DMS 273 (cell line): ENCODE measurements around the gene SHISA8.
"Not testable (repeated sequence)": the region's sequence is repeated elsewhere in the genome, so short reads cannot be mapped to it uniquely, and the experiment has no call there.

Experiments
- DNase-seq: peaks from one replicate; lab custom pipeline; 2025; ENCODE audit not compliant: unreplicated experiment; lab: John Stamatoyannopoulos, UW

SHISA8 gene

DNA sequence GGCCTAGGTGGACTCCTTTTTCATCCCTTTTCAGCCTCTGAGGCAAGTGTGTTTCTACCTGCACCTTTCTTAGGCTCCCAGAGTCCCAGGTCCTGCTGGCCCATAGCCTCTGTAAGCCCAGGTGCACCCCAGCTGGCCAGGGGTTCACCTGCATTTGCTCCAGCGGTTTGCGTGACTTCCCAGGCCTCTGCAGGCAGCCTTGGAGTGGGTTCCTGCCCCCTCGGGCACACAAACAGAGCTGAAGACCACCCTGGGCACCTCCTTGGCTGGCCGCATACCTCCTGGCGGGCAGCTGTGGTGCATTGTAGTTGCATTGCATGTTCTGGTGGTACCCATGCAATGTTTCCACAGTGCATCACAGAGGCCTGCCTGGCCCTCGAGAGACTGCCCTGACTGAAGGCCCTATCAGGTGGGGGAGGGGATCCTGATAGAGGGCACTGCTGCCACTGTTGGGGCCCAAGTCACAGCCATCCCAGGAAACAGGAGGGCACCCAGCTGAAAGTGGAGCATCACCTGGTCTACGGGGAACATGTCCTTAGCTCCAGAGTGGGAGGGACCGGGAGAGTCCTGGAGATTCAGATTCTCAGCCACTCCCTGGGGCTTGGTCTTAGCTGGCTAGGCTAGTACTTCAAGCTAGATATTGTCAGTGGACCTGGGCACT is 14.1 kb downstream of the SHISA8 start:
- no peak for DNase-seq

DNA sequence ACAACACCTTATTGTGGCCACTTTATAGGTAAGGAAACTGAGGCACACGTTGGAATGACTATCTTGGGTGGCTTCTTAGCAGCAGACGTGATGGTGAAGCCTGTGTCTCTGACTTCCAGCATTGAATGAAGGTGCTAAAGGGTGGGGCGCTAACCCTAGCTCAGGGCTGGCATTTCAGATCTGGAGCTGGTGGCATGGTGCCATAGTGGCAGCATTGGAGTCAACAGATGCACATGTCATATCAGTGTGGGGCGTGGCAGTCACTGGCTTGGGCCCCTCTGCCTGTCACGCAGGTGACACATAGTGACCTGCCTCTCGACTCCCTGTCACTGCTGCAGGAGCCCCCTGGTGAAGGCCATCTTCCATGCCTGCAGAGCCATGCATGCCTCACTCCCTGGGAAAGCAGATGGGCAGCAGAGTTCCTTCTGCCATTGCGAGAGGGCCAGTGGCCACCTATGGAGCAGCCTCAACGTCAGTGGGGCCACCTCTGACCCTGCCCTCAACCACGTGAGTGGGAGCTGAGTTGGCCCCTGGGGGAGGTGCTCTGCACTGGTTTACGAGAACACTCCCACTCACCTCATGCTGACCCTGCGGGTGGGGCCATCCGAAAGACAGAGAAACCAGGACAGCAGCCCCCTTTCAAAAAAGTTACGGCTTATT is 14.8 kb downstream of the SHISA8 start:
- no peak for DNase-seq

DNA sequence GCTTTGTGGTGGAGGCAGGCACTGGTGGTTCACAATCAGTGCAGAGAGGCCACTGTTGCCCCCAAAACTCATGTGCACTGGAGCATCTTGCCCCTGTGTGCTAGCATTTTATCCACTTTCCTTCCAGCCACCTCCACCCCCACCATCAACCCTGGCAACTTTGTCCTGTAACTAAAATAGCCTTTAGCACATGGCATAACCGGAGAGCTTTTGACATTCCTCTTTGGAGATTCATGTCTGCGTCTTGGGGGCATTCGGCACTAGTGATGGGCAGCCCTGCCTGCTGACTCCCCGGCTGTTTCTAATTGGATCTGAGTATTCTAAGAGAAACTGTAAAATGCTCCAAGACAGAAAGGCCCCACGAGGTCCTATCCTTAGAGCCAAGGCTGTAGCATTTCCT is 15.8 kb downstream of the SHISA8 start:
- no peak for DNase-seq

DNA sequence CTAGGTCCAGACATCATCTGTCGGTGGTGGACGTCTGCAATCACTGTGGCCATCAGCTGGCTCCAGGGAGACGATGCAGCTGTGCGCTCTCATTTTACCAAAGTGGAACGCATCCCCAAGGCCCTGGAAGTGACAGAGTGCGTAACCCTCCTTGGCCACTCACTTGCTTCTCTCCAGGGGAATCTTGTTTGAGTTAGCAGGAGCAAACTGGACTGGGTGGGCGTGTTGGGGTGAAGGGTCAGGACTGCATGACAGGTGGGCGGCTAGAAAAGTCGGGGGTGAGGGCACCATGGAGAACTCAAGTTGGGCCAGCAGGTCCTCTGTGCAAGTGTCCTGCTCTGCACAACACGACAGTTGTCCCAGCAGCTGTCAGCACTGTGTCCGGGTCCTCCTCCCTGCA is 16.2 kb downstream of the SHISA8 start:
- no peak for DNase-seq

DNA sequence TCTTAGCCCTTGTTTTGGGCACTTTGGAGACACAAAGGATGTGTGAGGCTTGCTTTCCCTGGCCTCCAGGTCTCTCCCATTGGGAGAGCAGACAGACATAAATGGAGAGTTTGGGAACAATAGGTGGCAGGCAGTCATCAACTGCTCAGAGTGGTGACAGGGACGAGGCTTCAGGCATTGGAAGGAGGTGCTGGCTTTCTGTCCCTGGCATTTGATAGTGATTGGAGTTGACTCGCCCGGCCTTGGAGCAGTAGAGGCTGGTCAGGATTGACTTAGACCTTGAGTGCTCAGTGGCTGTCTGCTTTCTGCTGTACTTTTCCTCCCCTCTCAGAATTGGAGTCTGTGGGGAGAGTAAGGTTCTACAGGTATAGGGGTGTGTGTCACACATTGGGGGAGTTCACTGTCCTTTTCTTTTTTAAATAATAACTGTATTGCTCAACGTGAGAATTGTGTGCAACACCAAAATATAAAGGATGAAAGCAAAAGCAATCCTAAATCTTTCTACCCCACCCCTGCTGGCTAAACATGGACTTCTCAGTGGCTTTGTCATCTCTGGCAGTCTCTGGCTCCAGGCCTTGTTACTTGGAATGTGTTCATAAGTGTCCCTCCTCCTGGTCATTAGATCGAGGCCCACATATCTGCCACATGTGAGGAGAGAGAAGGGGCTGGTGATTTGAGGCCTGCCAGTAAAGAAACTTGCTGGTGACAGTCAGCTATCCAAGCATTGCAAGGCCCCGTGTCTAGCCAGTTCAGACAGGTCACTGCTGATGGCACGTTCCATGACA is 21.1 kb downstream of the SHISA8 start:
- DNase-seq: no peak

DNA sequence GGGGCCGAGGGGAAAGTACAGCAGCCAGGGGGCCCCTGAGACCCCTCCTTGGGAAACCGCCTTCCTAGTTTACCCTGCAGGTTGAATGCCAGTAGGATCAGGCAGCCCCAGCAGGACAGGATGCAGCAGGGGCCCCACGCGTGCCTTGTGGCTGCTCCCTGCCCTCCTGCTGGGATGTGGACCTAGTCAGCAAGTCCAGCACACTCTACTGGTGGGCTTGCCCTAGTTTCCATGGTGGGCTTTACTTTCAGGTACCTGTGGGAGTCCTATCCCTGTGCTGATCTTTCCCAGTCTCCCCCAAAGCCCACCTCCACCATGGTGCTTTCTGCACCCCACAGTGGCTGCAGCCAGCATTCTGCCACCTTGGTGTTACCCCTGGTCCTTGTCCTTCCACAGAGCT is 22.2 kb downstream of the SHISA8 start:
- no peak for DNase-seq

DNA sequence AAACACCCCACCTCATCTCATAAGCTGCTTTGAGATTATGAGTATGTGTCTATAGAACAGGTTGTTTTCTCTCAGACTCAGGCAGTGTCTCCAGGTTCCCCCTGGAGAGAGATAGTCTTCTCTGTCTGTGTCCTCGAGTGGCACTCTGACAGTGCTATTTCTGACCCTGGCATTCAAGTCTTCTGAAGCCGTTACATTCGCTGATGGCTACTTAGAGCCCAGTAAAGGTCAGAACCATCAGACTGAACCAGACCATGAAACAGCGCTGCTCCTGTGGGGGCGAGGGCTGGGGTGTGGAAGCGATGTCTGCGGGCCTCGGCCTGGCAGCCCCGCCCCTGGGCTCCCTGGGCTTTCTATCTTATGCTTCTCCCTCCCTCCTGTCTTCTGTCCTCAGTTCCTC is 23.5 kb downstream of the SHISA8 start:
- DNase-seq: no peak

DNA sequence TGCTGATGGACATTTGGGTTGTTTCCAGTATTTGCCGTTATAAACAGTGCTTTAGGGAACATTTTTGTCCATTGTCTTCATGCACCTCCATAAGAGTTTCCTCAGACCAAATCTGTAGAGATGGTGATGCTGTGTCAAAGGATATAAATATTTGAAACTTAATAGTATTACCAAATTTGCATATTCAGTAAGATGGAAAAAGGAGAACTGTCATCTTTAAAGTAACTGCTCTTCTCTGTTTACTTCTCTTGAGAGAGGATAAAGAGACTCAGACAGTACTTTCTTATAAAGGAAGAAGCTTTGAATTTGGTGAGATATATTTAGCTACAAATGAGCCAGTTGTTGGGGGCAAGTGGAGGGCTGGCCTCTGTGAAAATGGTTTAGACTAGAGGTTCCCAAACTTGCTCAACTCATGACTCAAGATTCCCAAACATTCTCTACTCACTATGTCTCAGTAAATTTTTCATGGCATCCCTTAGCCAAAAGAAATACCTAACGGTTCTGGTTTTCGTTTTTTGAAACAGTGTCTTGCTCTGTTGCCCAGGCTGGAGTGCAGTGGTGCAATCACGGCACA is 26.2 kb downstream of the SHISA8 start:
- no peak for DNase-seq

DNA sequence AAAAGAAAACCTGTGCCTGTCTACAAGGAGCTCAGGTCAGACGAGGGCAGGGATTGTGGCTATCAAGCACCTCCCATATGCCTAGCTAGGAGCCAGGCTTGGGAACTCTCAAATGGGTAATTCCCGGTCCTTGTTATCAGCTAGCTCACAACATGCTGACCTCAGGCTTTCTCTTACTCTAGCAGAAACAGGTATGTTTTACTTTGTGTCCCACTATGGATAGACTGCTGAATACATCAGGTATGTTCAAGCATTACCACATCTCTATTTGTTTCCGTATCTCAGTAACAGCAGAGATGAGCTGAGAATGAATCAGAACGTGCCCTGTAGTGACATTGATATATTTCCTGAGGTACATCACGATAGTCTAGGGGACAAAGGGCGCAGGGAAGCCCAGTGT is 29.4 kb downstream of the SHISA8 start:
- DNase-seq: no peak

DNA sequence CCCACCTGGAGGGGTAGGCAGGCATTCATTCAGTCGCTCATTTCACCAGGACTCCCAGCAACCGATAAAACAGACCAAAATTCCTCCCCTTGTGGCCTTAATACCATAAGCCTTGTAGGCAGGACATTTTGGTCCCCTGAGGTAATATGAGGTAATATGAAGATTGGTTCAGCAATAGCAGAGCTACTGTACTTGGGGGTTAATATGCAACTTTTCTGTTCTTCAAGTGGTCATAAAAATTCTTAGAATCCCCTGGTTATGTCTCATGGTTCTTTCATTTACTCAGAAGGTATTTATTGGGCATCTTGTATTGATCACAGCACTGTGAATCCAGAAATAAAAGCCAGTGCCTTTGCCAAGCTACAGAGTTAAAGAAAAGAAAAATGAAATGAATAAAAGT is 29.8 kb downstream of the SHISA8 start:
- DNase-seq: no peak

DNA sequence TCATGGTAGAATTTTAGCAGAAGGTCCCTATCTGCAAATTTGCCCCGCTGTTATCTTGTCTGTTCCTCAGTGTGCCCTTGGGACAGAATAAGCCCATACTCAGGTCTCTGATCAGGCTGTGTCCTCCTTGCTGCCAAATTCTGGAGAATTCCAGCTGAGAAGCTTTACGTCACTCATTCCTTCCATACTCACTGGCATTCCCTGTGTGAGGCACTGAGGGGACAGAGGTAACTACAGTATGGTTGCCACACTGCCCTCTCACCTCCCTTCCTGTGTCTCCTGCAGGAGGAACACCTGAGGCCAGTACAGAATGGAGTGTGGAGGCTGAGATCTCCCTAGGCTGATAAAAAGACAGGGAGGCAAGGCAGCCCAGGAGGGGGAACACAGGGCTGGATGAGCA is 31.5 kb downstream of the SHISA8 start:
- DNase-seq: no peak

DNA sequence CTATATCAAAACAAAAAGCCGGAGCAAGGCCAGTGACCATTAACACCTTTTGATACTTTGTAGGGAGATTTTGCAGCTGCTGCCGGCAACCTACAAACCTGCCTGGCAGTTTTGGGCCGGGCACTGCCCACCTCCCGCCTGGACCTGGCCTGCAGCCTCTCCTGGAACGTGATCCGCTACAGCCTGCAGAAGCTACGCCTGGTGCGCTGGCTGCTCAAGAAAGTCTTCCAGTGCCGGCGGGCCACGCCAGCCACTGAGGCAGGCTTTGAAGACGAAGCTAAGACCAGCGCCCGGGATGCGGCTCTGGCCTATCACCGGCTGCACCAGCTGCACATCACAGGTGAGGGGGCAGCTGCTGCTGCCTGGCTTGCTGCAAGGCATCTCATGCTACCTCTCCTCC is 34.2 kb downstream of the SHISA8 start:
- DNase-seq: no peak

DNA sequence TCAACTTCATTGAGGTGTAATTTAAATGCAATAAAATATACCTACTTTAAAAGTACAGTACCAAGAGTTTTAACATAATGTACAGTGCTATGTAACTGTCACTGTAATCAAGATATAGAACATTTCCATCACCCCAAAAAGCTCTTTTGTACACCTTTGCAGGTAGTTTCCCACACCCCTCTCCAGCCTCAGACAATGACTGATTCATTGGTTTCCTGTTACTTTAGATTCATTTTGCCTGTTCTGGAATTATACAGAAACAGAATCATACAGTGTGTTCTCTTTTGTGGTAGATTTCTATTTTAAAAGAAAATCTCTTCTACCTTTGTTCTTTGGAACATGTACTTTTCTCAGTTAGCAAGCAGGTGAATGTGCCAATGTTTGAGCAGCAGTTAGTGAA is 38.2 kb downstream of the SHISA8 start:
- no peak for DNase-seq

DNA sequence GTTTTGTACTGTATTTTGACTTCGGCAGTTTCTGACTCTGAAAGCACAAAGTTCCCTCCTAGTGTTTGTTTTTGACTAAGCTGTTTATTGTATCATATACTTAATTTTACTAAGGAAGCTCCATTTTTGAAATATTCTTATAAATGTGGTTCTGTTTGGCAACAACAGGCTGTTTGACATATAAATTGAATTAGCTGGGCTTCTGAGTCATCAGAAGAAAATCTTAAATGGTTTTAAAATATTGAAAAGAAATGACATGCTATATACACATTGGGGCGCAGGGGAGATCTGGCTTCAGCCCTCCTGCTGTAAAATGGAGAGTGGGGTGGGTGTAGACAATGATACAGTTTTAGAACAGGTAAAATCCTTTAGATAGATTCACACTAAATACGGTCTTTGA is 38.6 kb downstream of the SHISA8 start:
- no peak for DNase-seq

DNA sequence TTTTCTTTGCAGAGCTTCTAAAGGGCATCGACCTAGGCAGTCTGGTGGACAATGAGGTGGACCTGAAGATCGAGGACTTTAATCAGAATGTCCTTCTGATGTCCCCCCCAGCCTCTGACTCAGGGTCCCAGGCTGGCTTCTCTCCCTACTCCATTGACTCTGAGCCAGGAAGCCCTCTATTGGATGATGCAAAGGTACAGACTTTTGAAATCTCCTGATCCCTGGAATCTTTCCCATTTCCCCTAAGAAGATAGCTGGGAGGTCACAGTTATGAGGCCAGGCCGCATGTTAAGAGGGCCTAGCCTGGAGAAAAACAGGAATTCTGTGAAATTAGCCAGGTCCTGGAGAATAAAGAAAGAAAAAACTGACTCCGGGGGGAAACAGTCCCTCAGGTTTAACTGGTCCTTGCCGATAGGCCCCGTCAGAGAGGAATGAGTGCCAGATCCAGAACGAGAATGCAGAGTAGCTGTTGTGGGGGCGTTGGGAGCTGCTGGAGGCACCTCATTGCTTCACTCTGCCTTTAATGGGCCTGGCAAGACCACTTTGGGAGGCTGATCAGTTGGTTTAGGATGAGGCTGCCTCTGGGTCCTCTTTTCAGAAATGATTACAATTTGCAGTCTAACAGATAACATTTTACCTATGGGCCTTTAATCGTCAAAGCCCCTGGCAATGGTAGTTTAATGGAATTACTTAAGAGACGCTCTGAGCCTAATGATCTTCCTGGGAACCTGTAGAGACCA is 39.2 kb downstream of the SHISA8 start:
- no peak for DNase-seq

DNA sequence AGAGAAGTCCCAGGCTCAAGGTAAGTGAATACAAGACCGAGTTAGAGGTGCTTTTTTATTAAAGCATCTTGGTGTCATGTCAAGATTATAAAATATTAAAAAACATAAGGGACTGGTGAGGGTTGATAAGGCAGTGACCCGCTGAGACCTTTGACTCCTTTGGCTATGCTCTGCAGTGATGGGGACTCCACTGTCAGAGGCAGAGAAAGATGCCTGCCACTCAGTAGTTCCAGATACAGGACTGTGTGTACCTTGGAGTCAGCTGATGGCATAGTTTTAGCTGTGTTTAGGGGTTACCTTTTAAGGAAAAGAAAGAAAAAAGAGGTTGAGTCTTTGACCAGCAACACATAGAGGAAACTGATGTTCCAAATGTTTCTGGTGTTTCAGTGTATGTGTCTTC is 40.8 kb downstream of the SHISA8 start:
- DNase-seq: no peak

DNA sequence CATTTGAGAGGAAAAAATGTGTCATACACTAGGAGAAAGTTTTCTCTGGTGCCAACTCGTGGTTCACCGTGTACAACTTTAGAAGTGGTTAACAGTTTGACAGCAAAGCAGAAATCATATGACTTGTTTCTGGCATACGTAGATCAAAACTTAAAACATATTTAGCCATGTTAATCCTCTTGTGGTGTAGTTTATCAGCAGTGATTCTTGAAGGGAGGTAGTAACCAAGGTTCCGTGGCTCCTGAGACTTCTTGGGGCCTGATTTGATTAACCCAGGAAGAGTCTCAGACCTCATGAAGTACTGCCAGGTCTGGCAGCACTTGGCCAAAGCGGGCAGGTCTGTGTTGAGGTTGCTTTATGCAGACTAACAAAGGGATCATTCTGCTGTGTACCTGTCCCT is 41.5 kb downstream of the SHISA8 start:
- no peak for DNase-seq

DNA sequence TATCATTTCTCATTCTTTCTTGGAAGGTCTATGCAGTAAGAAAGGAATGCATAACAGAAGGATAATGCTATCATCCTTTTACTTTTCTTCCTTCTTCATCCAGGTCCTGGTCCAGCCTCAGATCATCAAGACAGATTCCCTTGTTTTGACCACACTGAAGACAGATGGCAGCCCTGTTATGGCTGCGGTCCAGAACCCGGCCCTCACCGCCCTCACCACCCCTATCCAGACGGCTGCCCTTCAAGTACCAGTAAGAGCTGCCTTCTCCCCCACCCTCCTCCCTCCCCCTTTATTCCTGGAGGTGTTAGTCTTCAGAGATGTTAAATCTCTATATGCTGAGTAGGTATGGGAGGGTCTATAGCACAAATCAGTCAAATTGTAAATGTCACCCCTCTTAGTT is 44.1 kb downstream of the SHISA8 start:
- DNase-seq: peak; percentile 81

DNA sequence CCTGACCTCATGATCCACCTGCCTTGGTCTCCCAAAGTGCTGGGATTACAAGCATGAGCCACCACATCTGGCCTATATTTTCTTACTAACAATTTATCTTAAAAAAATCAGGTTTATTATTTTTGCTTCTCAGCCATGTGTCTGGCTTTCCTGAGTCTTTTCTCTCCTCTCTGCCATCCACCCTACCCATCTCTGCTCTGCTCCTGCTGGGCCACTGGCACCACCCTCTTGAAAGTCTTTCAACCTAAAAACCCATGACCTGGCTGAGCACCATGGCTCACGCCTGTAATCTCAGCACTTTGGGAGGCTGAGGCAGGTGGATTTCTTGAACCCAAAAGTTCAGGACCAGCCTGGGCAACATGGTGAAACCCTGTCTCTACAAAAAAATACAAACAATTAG is 44.8 kb downstream of the SHISA8 start:
- not testable (repeated sequence) for DNase-seq

DNA sequence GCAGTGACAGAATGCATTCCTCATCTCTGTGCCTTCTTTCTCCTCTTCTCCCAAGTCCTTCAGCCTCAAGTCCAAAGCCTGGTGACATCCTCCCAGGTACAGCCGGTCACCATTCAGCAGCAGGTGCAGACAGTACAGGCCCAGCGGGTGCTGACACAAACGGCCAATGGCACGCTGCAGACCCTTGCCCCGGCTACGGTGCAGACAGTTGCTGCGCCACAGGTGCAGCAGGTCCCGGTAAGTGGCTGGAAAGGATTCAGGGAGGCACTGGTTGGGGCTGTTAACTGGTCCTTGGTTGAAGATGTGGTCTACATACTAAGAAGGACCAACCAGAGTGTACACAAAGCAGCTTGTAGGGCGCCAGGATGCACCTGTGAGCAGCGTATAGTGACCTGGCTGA is 46.3 kb downstream of the SHISA8 start:
- no peak for DNase-seq

DNA sequence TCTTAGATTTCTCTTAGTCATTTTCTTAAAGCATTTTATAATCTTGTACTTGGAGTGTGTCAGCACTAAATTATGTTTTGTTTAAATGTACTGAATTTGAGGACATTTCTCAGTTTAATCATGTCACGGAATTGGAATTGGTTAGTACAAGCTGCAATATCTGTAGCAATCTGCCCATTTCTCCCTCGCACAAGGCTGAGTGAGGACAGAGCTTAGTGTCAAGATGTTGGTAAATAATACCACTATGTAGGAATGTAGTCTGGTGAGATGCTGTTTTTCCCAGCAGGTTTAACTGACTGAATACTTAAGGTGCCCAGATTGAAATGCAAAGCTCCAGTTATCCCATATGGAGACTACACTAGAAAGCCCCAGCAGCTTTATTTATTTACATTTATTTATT is 51.4 kb downstream of the SHISA8 start:
- no peak for DNase-seq
